Suprapubic skin (tissue), 4 donors: ENCODE data around the gene ST3GAL6. TPM values are rescaled to one million over a fixed set of nuclear protein-coding genes. Genes with fewer than 3 reads are reported as not detected.

Source experiments
- DNase-seq, 2 donors: peaks; one replicate each; pipeline ENCODE4 v3.0.0-alpha.2; 2019; ENCODE audit warnings: low spot score in 2 of 2
- H3K27ac ChIP-seq: fragments of 200-600 bp; sonication (generic); one replicate; pipeline ENCODE4 v1.5.1; 2019
- H3K27me3 ChIP-seq: fragments of 200-600 bp; sonication (generic); one replicate; pipeline ENCODE4 v1.5.1; 2019
- H3K36me3 ChIP-seq: fragments of 200-600 bp; sonication (generic); one replicate; pipeline ENCODE4 v1.5.1; 2019
- H3K4me1 ChIP-seq: fragments of 200-600 bp; sonication (generic); one replicate; pipeline ENCODE4 v1.5.1; 2019
- H3K4me3 ChIP-seq: fragments of 200-600 bp; sonication (generic); one replicate; pipeline ENCODE4 v1.5.1; 2019; ENCODE audit warnings: mild to moderate bottlenecking
- H3K9me3 ChIP-seq: fragments of 200-600 bp; sonication (generic); one replicate; pipeline ENCODE4 v1.5.1; 2019
- CTCF ChIP-seq, 2 donors: fragments of 200-600 bp in 1 of 2; fragments of 450-650 bp in 1 of 2; sonication (generic) in 1 of 2; IDR thresholded peaks; one replicate each; pipeline ENCODE4 v1.5.1; 2016 to 2019; ENCODE audit warnings: antibody characterized with exemption in 2 of 2, mild to moderate bottlenecking in 1 of 2, moderate library complexity in 1 of 2
- EP300 ChIP-seq: sonication (generic); formaldehyde crosslinking; IDR thresholded peaks from one replicate; pipeline ENCODE4 v1.6.1; 2017; ENCODE audit warnings: antibody characterized with exemption
- POLR2A ChIP-seq, 2 donors: fragments of 450-650 bp; IDR thresholded peaks; one replicate each; pipeline ENCODE4 v1.6.1; 2017; ENCODE audit warnings: antibody characterized with exemption in 2 of 2, mild to moderate bottlenecking in 2 of 2, moderate library complexity in 2 of 2
- POLR2AphosphoS5 ChIP-seq, 3 donors: sonication (generic); formaldehyde crosslinking; IDR thresholded peaks; one replicate each; pipeline ENCODE4 v1.6.1; 2017; ENCODE audit warnings: antibody characterized with exemption in 3 of 3
- WGBS: methylation state at CpG from one replicate; pipeline ENCODE4 v1.1.5; 2018; 5-methylcytosine and 5-hydroxymethylcytosine counted together
- total RNA-seq, 4 donors: library from RNA; depleted of rRNA; stranded (reverse); fragments of >200 nt; gene quantifications; one replicate each; pipeline ENCODE4 v1.1.0, GENCODE V29; 2016

Gene ST3GAL6
- total RNA-seq, 4 donors from 2014 or later: 13.1 to 48.0 (median 20.6) TPM

- TF ChIP-seq CTCF (IDR thresholded peaks at IDR 0.05) (no peak), POLR2A (IDR thresholded peaks at IDR 0.05) (no peak), EP300 (no peak), POLR2AphosphoS5 (IDR thresholded peaks at IDR 0.05) (no peak)
- no peak for DNase-seq
- Histone ChIP-seq H3K9me3 (no peaks in the 10 kb centered on the region), H3K4me1 (peaks cover 4% of the 10 kb centered on the region), H3K36me3 (no peaks in the 10 kb centered on the region), H3K27me3 (no peaks in the 10 kb centered on the region), H3K27ac (no peak overlapping the region), H3K4me3 (no peak overlapping the region)
- 80% methylated on average over 4 of the region's 4 CpGs for WGBS
Observed at GRCh38 chr3:98746882-98747281, 16.3 kb upstream of the ST3GAL6 start.

GRCh38 chr3:98750276-98750919, 12.7 kb upstream of the ST3GAL6 start:
- Histone ChIP-seq H3K4me3 (no peak overlapping the region), H3K9me3 (no peaks in the 10 kb centered on the region), H3K4me1 (no peaks in the 10 kb centered on the region), H3K27ac (no peak overlapping the region), H3K36me3 (no peaks in the 10 kb centered on the region), H3K27me3 (no peaks in the 10 kb centered on the region)
- no peak for DNase-seq
- no peak for TF ChIP-seq POLR2AphosphoS5 (IDR thresholded peaks at IDR 0.05)
- TF ChIP-seq POLR2A (IDR thresholded peaks at IDR 0.05): no peak
- no peak for TF ChIP-seq CTCF (IDR thresholded peaks at IDR 0.05)
- no peak for TF ChIP-seq EP300
- 93% methylated on average over 1 of the region's 1 CpG for WGBS

GRCh38 chr3:98754483-98754882, 8.7 kb upstream of the ST3GAL6 start:
- TF ChIP-seq CTCF (IDR thresholded peaks at IDR 0.05) (no peak), EP300 (no peak), POLR2AphosphoS5 (IDR thresholded peaks at IDR 0.05) (no peak), POLR2A (IDR thresholded peaks at IDR 0.05) (no peak)
- H3K4me3 ChIP-seq: no peak overlapping the region
- H3K36me3 ChIP-seq: no peaks in the 10 kb centered on the region
- 66% methylated on average over 3 of the region's 3 CpGs for WGBS
- H3K9me3 ChIP-seq: no peaks in the 10 kb centered on the region
- H3K27ac ChIP-seq: no peak overlapping the region
- H3K27me3 ChIP-seq: no peaks in the 10 kb centered on the region
- no peak for DNase-seq
- H3K4me1 ChIP-seq: no peaks in the 10 kb centered on the region

- no peaks in the 10 kb centered on the region for H3K27me3 ChIP-seq
- H3K4me1 ChIP-seq: no peaks in the 10 kb centered on the region
- no peaks in the 10 kb centered on the region for H3K36me3 ChIP-seq
- no peak overlapping the region for H3K4me3 ChIP-seq
- no peak overlapping the region for H3K27ac ChIP-seq
- no peak for TF ChIP-seq POLR2AphosphoS5 (IDR thresholded peaks at IDR 0.05)
- no peak for TF ChIP-seq POLR2A (IDR thresholded peaks at IDR 0.05)
- TF ChIP-seq EP300: no peak
- TF ChIP-seq CTCF (IDR thresholded peaks at IDR 0.05): no peak
- DNase-seq: no peak
- no peaks in the 10 kb centered on the region for H3K9me3 ChIP-seq
- WGBS: 71% methylated on average over 4 of the region's 4 CpGs
Observed at GRCh38 chr3:98755601-98756000, 7.5 kb upstream of the ST3GAL6 start.

- H3K4me1 ChIP-seq: peaks cover 23% of the 10 kb centered on the region
- no peaks in the 10 kb centered on the region for H3K27me3 ChIP-seq
- WGBS: 88% methylated on average over 2 of the region's 2 CpGs
- H3K4me3 ChIP-seq: no peak overlapping the region
- no peak for DNase-seq
- no peak overlapping the region for H3K27ac ChIP-seq
- no peaks in the 10 kb centered on the region for H3K9me3 ChIP-seq
- H3K36me3 ChIP-seq: no peaks in the 10 kb centered on the region
- TF ChIP-seq POLR2AphosphoS5 (IDR thresholded peaks at IDR 0.05): no peak
- TF ChIP-seq EP300: no peak
- no peak for TF ChIP-seq CTCF (IDR thresholded peaks at IDR 0.05)
- no peak for TF ChIP-seq POLR2A (IDR thresholded peaks at IDR 0.05)
Observed at GRCh38 chr3:98759629-98760028, 3.5 kb upstream of the ST3GAL6 start.
